ENCODE measurements around the gene OSBPL2. TPM values are rescaled to one million over a fixed set of nuclear protein-coding genes. Genes with fewer than 3 reads are reported as not detected.

Gene OSBPL2
- total RNA-seq, 1 experiment from 2014 or later: 26.3 TPM

DNA sequence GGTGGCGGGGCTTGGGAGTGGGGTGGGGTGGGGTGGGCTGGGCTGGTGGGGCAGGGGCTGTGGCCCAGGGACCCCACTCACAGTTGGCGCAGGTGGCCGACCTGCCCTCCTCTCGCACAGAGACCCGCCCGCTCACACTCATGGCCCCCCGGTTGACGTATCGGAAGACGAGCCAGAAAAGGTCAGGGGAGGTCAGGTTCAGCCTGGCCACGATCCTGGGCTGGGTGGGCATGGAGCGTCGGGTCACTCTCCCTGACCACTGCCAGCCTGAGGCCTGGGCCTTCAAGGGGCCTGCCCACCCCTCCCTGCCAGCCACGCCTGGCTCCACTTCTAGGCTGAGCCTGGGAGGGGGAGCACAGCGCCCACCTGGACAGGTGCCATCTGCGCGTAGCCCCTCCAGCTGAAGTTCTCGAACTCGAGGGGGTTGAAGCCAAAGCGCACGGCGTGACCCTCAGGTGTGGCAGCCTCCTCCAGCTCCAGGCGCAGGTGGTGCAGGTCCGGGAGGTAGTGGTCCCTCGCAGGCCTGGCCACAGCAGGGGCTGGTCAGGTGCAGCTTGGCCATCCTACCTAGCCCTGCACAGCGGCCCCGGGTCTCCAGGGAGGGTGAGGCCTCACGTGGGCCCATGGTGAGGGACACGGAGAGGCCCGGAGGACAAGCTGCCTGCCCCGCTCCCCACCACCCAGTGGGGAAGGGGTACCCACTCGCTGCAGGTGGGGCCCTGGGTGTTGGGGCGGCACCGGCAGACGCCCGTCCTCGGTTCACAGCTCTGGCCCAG is 95.7 kb downstream of the OSBPL2 start:
- intact Hi-C loops (cut with micrococcal nuclease; ENCODE audit: unreplicated experiment): no loop called here
- H3K4me1 ChIP-seq (ENCODE audit: insufficient read depth, low read length, poor library complexity, severe bottlenecking): no peaks in the 10 kb centered on the region
- no peak for TF ChIP-seq EZH2 (IDR thresholded peaks at IDR 0.05; ENCODE audit: borderline replicate concordance, low read depth, low read length, poor library complexity, severe bottlenecking)
- TF ChIP-seq, protein P1, sequence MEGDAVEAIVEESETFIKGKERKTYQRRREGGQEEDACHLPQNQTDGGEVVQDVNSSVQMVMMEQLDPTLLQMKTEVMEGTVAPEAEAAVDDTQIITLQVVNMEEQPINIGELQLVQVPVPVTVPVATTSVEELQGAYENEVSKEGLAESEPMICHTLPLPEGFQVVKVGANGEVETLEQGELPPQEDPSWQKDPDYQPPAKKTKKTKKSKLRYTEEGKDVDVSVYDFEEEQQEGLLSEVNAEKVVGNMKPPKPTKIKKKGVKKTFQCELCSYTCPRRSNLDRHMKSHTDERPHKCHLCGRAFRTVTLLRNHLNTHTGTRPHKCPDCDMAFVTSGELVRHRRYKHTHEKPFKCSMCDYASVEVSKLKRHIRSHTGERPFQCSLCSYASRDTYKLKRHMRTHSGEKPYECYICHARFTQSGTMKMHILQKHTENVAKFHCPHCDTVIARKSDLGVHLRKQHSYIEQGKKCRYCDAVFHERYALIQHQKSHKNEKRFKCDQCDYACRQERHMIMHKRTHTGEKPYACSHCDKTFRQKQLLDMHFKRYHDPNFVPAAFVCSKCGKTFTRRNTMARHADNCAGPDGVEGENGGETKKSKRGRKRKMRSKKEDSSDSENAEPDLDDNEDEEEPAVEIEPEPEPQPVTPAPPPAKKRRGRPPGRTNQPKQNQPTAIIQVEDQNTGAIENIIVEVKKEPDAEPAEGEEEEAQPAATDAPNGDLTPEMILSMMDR (conservative IDR thresholded peaks at IDR 0.05; ENCODE audit: low read depth, low read length): no peak
- CTCF ChIA-PET: no interaction called here
- no peak for DNase-seq (ENCODE audit: low spot score)
- no peaks in the 10 kb centered on the region for H3K9me3 ChIP-seq (ENCODE audit: low read depth, low read length, poor library complexity, severe bottlenecking)
- H3K27ac ChIP-seq (ENCODE audit: low read depth, low read length, poor library complexity, severe bottlenecking): no peak overlapping the region
- no peak overlapping the region for H3K4me3 ChIP-seq (ENCODE audit: low read depth, low read length, poor library complexity, severe bottlenecking)
- no TSS peak for BruUV-seq (replicated peaks)
- POLR2A ChIA-PET (ENCODE audit: low non-redundant PET): no interaction called here
- H3K27me3 ChIP-seq (replicated peaks; ENCODE audit: insufficient read depth, low read depth, low read length, poor library complexity): no peaks in the 10 kb centered on the region
- H3K36me3 ChIP-seq (ENCODE audit: insufficient read depth, low read length, poor library complexity, severe bottlenecking): no peaks in the 10 kb centered on the region

DNA sequence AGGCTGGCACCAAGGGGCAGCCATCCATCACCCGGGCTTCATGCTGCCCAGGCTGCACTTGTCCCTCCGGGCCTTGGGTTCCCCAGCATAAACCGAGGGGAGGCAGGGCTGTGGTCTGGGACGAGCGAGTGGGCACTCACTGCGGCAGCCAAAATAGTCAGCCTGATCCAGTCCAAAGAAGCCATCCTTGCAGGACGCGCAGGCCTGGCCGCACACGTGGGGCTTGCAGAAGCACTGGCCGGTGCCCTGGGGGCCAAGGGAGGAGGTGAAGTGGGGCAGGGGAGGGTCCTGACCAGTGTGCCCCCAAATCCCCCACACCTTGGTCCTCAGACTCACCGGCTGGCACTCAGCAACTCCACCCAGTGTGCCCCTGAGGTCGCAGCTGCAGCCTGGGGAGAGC is 96.6 kb downstream of the OSBPL2 start:
- H3K4me1 ChIP-seq (ENCODE audit: insufficient read depth, low read length, poor library complexity, severe bottlenecking): no peaks in the 10 kb centered on the region
- ChIA-PET POLR2A (ENCODE audit: low non-redundant PET) (no interaction called here), CTCF (no interaction called here)
- TF ChIP-seq, protein P1 (conservative IDR thresholded peaks at IDR 0.05; ENCODE audit: low read depth, low read length): no peak
- TF ChIP-seq EZH2 (IDR thresholded peaks at IDR 0.05; ENCODE audit: borderline replicate concordance, low read depth, low read length, poor library complexity, severe bottlenecking): no peak
- no peak overlapping the region for H3K4me3 ChIP-seq (ENCODE audit: low read depth, low read length, poor library complexity, severe bottlenecking)
- intact Hi-C loops (cut with micrococcal nuclease; ENCODE audit: unreplicated experiment): no loop called here
- H3K36me3 ChIP-seq (ENCODE audit: insufficient read depth, low read length, poor library complexity, severe bottlenecking): no peaks in the 10 kb centered on the region
- no peaks in the 10 kb centered on the region for H3K9me3 ChIP-seq (ENCODE audit: low read depth, low read length, poor library complexity, severe bottlenecking)
- no TSS peak for BruUV-seq (replicated peaks)
- H3K27me3 ChIP-seq (replicated peaks; ENCODE audit: insufficient read depth, low read depth, low read length, poor library complexity): no peaks in the 10 kb centered on the region
- DNase-seq (ENCODE audit: low spot score): no peak
- H3K27ac ChIP-seq (ENCODE audit: low read depth, low read length, poor library complexity, severe bottlenecking): no peak overlapping the region

DNA sequence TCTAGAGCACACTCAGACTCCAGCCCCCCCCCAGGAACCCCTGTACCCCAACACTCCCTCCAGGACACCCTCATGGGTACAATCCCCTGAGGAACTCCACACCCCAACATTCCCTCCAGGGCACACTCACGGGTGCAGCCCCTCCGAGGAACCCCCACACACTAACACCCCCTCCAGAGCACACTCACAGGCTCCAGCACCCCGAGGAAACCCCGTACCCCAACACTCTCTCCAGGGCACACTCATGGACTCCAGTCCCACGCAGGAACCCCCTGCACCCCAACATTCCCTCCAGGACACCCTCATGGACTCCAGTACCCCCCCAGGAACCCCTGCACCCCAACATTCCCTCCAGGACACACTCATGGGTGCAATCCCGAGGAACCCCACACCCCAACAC is 97.2 kb downstream of the OSBPL2 start:
- BruUV-seq (replicated peaks): no TSS peak
- DNase-seq (ENCODE audit: low spot score): no peak
- H3K4me1 ChIP-seq (ENCODE audit: insufficient read depth, low read length, poor library complexity, severe bottlenecking): no peaks in the 10 kb centered on the region
- TF ChIP-seq, protein P1 (conservative IDR thresholded peaks at IDR 0.05; ENCODE audit: low read depth, low read length): no peak
- no peak for TF ChIP-seq EZH2 (IDR thresholded peaks at IDR 0.05; ENCODE audit: borderline replicate concordance, low read depth, low read length, poor library complexity, severe bottlenecking)
- ChIA-PET POLR2A (ENCODE audit: low non-redundant PET) (no interaction called here), CTCF (no interaction called here)
- intact Hi-C loops (cut with micrococcal nuclease; ENCODE audit: unreplicated experiment): no loop called here
- H3K9me3 ChIP-seq (ENCODE audit: low read depth, low read length, poor library complexity, severe bottlenecking): no peaks in the 10 kb centered on the region
- H3K4me3 ChIP-seq (ENCODE audit: low read depth, low read length, poor library complexity, severe bottlenecking): no peak overlapping the region
- H3K36me3 ChIP-seq (ENCODE audit: insufficient read depth, low read length, poor library complexity, severe bottlenecking): no peaks in the 10 kb centered on the region
- no peaks in the 10 kb centered on the region for H3K27me3 ChIP-seq (replicated peaks; ENCODE audit: insufficient read depth, low read depth, low read length, poor library complexity)
- no peak overlapping the region for H3K27ac ChIP-seq (ENCODE audit: low read depth, low read length, poor library complexity, severe bottlenecking)
